Uterine smooth muscle cell (primary cell): ENCODE measurements around the gene FAIM. TPM values are rescaled to one million over a fixed set of nuclear protein-coding genes. Genes with fewer than 3 reads are reported as not detected.

Experiments used
- total RNA-seq: library from RNA; depleted of rRNA; stranded (reverse); fragments of >200 nt; gene quantifications from 2 replicates; pipeline ENCODE4 v1.2.3, GENCODE V29; 2014

The FAIM gene, protein sequence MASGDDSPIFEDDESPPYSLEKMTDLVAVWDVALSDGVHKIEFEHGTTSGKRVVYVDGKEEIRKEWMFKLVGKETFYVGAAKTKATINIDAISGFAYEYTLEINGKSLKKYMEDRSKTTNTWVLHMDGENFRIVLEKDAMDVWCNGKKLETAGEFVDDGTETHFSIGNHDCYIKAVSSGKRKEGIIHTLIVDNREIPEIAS
- total RNA-seq: 10.6 and 15.7 TPM in 2 replicates

GRCh38 chr3:138608322-138609135 is at the start of gene FAIM:
Gene FAIM (plus strand): TSS chr3:138608771. CDS start chr3:138619727, 10,956 bp downstream.

GRCh38 chr3:138594150-138594934 is 14.2 kb upstream of the FAIM start, which contains the start of gene CEP70:
Gene CEP70 (minus strand): TSS chr3:138594260. CDS start chr3:138572927, 21,333 bp downstream.

Other genes with a start within 250 kb of the FAIM start
- gene ESYT3, start 174.2 kb upstream of the FAIM start, total RNA-seq: 4.5 and 6.5 TPM in 2 replicates
- gene CEP70, start 14.5 kb upstream of the FAIM start, total RNA-seq: 56.3 and 60.1 TPM in 2 replicates
- gene PIK3CB, start 226.2 kb downstream of the FAIM start, total RNA-seq: 14.4 and 15.5 TPM in 2 replicates